ENCODE results near the gene NPIPB2.

The NPIPB2 gene

GRCh38 chr16:11907160-11907970, 34.5 kb downstream of the NPIPB2 start:
- in situ Hi-C loops (cut with MboI; ENCODE audit: low sequenced_read_pairs), result no loop called here

- in situ Hi-C loops (cut with MboI; ENCODE audit: low sequenced_read_pairs), result no loop called here
These were observed 37.9 kb downstream of the NPIPB2 start for GRCh38 chr16:11903906-11904305.

GRCh38 chr16:11901091-11901490, 40.8 kb downstream of the NPIPB2 start:
- in situ Hi-C loops (cut with MboI; ENCODE audit: low sequenced_read_pairs), result no loop called here

- in situ Hi-C loops (cut with MboI; ENCODE audit: low sequenced_read_pairs), result no loop called here
These were observed 45.2 kb downstream of the NPIPB2 start for GRCh38 chr16:11896486-11897176.

- in situ Hi-C loops (cut with MboI; ENCODE audit: low sequenced_read_pairs), result no loop called here
These were observed 48.3 kb downstream of the NPIPB2 start for GRCh38 chr16:11893571-11893970.

GRCh38 chr16:11892761-11893160, 49.1 kb downstream of the NPIPB2 start:
- in situ Hi-C loops (cut with MboI; ENCODE audit: low sequenced_read_pairs), result no loop called here

DNA sequence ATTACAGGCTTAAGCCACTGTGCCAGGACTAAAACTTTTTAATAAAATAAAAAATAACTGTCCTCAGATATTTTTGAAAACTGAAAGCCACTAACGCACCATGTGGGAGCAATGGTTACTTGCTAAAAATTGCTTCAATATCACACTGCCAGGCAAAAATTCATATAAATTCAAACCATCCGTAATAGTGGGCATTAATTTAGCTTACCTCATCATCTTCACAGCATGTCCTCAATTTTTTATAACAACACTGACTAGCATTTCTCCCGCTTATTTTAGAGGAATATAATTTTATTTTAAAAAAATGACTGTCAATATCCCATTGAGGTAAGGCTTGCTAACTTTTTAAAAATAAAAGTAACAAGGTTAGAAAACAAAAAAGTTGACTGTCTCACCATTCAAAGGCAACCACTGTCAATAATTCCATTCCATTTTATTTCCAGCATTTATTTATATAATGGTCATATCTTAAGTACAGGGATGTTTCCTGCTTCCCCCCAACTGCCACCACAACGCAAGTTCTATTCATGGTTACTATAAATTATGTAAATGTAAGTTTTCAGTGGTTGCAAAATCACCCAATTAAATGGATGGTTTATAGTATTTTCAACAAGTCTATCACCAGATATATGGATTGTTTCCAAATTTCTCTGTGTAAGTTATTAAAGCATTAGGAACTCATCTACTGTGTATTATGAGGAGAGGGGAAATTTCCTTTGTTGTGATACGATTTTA, 51.4 kb downstream of the NPIPB2 start:
- in situ Hi-C loops (cut with MboI; ENCODE audit: low sequenced_read_pairs), result no loop called here

- in situ Hi-C loops (cut with MboI; ENCODE audit: low sequenced_read_pairs), result no loop called here
These were observed 55.0 kb downstream of the NPIPB2 start for GRCh38 chr16:11886881-11887280.

DNA sequence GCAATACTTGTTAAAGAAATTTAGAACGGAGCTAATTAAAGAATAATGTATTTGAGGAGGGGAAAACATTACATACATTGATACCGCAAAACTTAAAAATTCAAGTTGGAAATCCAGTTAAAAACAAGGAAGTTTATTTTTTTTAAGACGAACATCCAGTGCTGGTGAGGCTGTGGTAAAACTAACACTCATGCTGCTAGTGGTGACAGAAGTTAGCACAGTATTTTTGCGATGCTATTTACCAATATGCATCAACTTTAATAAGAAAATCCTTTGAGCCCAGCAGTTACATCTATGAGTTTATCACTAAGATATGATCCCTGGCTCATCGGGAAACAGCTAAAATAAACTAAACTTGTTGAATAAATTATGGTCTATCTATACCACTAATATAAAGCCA, 57.8 kb downstream of the NPIPB2 start:
- in situ Hi-C loops (cut with MboI; ENCODE audit: low sequenced_read_pairs), result no loop called here

- in situ Hi-C loops (cut with MboI; ENCODE audit: low sequenced_read_pairs), result no loop called here
These were observed 61.8 kb downstream of the NPIPB2 start for GRCh38 chr16:11880007-11880406.

DNA sequence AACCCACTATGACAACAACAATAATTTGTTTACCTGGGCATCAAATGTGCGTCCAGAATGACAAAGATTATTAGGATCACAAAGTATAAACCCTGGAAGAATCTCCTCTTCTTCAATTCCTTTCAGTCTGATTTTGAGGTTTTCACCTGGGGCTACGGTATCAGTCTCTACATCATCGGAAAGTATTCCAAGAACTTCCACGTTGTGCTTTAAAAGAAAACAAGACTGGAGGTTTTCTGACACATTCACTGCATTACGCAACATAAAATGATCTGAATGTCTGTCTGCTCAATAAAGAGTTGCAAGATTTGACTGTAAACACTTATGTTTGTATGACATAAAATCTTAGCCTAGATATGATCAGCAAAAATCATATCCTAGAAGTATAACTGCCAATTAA, 64.5 kb downstream of the NPIPB2 start:
- in situ Hi-C loops (cut with MboI; ENCODE audit: low sequenced_read_pairs), result no loop called here
